Measurements from ENCODE around the gene PKNOX2.

The PKNOX2 gene

GRCh38 chr11:125202362-125202880 lies 37.9 kb downstream of the PKNOX2 start:
- TF ChIP-seq REST (IDR thresholded peaks at IDR 0.05; ENCODE audit: insufficient read depth in 1 of 2, low read depth in 2 of 2, low read length in 2 of 2) (no peak), POLR2AphosphoS5 (IDR thresholded peaks at IDR 0.05; ENCODE audit: low read depth, low read length) (no peak), FOXP2 (optimal IDR thresholded peaks at IDR 0.05; ENCODE audit: borderline replicate concordance, extremely low read depth, extremely low read length, insufficient read depth) (no peak), TAF1 (IDR thresholded peaks at IDR 0.05; ENCODE audit: borderline replicate concordance, insufficient read depth, low read length) (no peak), SIN3A (IDR thresholded peaks at IDR 0.05; ENCODE audit: borderline replicate concordance, insufficient read depth, low read length) (no peak)

- TF ChIP-seq SIN3A (IDR thresholded peaks at IDR 0.05; ENCODE audit: borderline replicate concordance, insufficient read depth, low read length) (no peak), TAF1 (IDR thresholded peaks at IDR 0.05; ENCODE audit: borderline replicate concordance, insufficient read depth, low read length) (no peak), REST (IDR thresholded peaks at IDR 0.05; ENCODE audit: insufficient read depth in 1 of 2, low read depth in 2 of 2, low read length in 2 of 2) (no peak), FOXP2 (optimal IDR thresholded peaks at IDR 0.05; ENCODE audit: borderline replicate concordance, extremely low read depth, extremely low read length, insufficient read depth) (no peak), POLR2AphosphoS5 (IDR thresholded peaks at IDR 0.05; ENCODE audit: low read depth, low read length) (no peak)
Measured at GRCh38 chr11:125202977-125203376, 38.4 kb downstream of the PKNOX2 start.

DNA sequence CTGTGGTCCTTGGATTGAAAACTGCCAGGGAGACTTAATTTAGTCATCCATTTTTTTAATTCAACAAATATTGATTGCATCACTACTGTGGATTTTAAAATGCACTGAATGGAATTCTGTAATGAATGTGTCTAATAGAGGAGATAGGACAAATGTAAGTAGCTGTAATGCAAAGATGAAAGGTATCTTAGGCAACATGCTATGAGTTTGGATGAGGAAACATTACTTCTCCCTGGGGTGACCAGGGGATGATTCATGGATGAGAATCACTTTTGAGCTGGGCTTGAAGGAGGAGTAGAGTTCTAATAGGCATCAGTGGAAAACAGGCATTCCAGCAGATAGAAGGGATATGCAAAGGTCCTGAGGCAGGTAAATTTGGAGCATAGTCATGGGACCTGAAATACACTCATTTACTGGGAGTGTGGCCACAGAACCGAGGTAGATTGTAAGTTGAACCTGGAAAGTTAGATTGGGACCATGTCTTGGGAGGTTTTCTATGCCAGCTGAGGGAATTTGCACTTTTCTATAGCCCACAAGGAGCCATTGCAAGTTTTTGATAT lies 43.4 kb downstream of the PKNOX2 start:
- no peak for TF ChIP-seq REST (IDR thresholded peaks at IDR 0.05; ENCODE audit: insufficient read depth in 1 of 2, low read depth in 2 of 2, low read length in 2 of 2)
- no peak for TF ChIP-seq FOXP2 (optimal IDR thresholded peaks at IDR 0.05; ENCODE audit: borderline replicate concordance, extremely low read depth, extremely low read length, insufficient read depth)
- no peak for TF ChIP-seq TAF1 (IDR thresholded peaks at IDR 0.05; ENCODE audit: borderline replicate concordance, insufficient read depth, low read length)
- TF ChIP-seq POLR2AphosphoS5 (IDR thresholded peaks at IDR 0.05; ENCODE audit: low read depth, low read length), result no peak; the same call in 1 of the 2 replicates
- no peak for TF ChIP-seq SIN3A (IDR thresholded peaks at IDR 0.05; ENCODE audit: borderline replicate concordance, insufficient read depth, low read length)

DNA sequence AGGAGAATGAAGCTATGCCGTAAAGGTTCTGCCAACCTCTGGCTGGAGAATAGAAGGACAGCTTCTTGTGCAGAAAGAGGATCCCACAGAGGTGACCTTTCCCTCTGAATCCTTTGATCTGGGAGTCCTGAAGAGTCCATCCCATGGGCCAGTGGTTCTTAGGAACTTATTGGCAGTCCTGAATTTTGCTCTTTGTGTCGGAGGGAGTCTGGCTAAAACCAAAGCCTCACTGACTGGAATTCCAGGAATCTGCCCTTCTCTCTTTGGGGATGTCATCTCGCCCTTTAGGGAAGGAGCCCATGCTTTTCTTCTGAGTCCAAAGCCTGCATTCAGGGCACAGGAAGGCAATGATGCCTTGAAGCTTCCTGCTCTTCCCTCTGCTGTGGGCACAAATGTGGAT lies 45.5 kb downstream of the PKNOX2 start:
- TF ChIP-seq TAF1 (IDR thresholded peaks at IDR 0.05; ENCODE audit: borderline replicate concordance, insufficient read depth, low read length), result no peak
- TF ChIP-seq POLR2AphosphoS5 (IDR thresholded peaks at IDR 0.05; ENCODE audit: low read depth, low read length), result no peak; the same call in 1 of the 2 replicates
- TF ChIP-seq SIN3A (IDR thresholded peaks at IDR 0.05; ENCODE audit: borderline replicate concordance, insufficient read depth, low read length), result no peak
- TF ChIP-seq REST (IDR thresholded peaks at IDR 0.05; ENCODE audit: insufficient read depth in 1 of 2, low read depth in 2 of 2, low read length in 2 of 2), result no peak
- TF ChIP-seq FOXP2 (optimal IDR thresholded peaks at IDR 0.05; ENCODE audit: borderline replicate concordance, extremely low read depth, extremely low read length, insufficient read depth), result no peak
